Uterus (tissue), 2 donors: ENCODE results near the gene DAP.

Experiments used
- POLR2A ChIP-seq, 2 donors: fragments of 450-650 bp; IDR thresholded peaks; one replicate each; pipeline ENCODE4 v1.6.1; 2016; ENCODE audit warnings: antibody characterized with exemption in 2 of 2, mild to moderate bottlenecking in 1 of 2, moderate library complexity in 1 of 2
- TF ChIP-seq, protein P1 (sequence below), 4 experiments: fragments of 200-600 bp in 2 of 4; fragments of 450-650 bp in 2 of 4; sonication (generic) in 2 of 4; IDR thresholded peaks; one replicate each; pipeline ENCODE4 v1.5.1; 2016 to 2019; ENCODE audit warnings: antibody characterized with exemption in 4 of 4, mild to moderate bottlenecking in 2 of 4, moderate library complexity in 1 of 4

DNA sequence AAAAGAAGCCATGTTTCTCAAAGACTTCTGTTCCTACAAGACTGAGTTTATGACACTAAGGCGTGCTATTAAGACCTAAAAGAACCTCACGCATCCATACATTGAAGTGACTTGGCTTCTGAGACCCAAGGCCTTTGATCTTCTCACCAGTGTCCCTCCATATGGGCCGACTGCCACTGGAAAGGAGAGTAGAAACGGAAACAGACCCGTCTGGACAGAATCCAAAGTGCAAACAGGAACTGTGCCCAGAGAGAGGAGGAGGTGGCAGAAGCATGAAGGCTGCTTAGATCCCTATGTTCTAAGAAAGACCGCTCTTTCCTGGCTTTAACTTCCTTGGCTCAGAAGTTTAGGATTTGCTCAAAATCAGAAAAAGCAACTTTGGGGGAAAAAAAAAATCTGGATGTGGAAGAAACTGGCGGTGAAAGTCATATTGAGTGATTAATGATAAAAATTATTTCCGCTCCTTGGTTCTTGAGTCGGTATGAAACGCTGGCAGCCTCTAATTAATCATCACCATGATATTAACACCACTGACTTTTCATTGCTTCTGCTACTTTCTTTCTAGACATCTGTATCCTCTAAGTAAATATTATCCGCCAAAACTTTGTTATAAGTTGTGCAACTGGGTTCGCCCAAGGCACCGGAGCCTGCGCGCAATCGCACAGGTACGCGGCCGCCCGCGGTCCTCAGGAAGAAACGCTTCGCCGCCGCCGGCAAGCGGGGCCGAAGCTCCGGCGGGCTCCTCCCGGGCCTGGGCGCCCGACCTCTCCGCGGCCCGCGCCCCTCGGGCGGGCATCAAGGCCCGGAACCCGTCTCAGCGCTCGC, 726 bp downstream of the DAP start:
- no peak for TF ChIP-seq POLR2A (IDR thresholded peaks at IDR 0.05)
- TF ChIP-seq, protein P1, sequence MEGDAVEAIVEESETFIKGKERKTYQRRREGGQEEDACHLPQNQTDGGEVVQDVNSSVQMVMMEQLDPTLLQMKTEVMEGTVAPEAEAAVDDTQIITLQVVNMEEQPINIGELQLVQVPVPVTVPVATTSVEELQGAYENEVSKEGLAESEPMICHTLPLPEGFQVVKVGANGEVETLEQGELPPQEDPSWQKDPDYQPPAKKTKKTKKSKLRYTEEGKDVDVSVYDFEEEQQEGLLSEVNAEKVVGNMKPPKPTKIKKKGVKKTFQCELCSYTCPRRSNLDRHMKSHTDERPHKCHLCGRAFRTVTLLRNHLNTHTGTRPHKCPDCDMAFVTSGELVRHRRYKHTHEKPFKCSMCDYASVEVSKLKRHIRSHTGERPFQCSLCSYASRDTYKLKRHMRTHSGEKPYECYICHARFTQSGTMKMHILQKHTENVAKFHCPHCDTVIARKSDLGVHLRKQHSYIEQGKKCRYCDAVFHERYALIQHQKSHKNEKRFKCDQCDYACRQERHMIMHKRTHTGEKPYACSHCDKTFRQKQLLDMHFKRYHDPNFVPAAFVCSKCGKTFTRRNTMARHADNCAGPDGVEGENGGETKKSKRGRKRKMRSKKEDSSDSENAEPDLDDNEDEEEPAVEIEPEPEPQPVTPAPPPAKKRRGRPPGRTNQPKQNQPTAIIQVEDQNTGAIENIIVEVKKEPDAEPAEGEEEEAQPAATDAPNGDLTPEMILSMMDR (IDR thresholded peaks at IDR 0.05): no peak
